GM13976 (cell line): Measurements from ENCODE around the gene FBP1.

ENCODE experiments used
- DNase-seq: peaks from one replicate; pipeline ENCODE4 v3.0.0; 2012; ENCODE audit warnings: low spot score
- CTCF ChIP-seq: IDR thresholded peaks from 2 replicates; pipeline ENCODE4 v1.5.1; 2012; ENCODE audit warnings: borderline replicate concordance, mild to moderate bottlenecking; ENCODE audit not compliant: insufficient read depth; ENCODE audit errors: extremely low read depth, missing control alignments, control extremely low read depth
- in situ Hi-C: fragments of 300-500 bp; cut with MboI; formaldehyde crosslinking; loops from one replicate; pipeline ENCODE4 v1.12.0; 2022; ENCODE audit warnings: low sequenced_read_pairs, mixed read lengths, inconsistent platforms; ENCODE audit not compliant: unreplicated experiment

Gene FBP1

GRCh38 chr9:94586814-94587213, 52.5 kb downstream of the FBP1 start:
- no peak for TF ChIP-seq CTCF
- no peak for DNase-seq
- in situ Hi-C loops, result no loop called here

GRCh38 chr9:94586316-94586715, 53.0 kb downstream of the FBP1 start:
- TF ChIP-seq CTCF, result no peak
- in situ Hi-C loops, result no loop called here

GRCh38 chr9:94584555-94584954, 54.8 kb downstream of the FBP1 start:
- no peak for TF ChIP-seq CTCF
- DNase-seq, result no peak
- in situ Hi-C loops, result no loop called here

More at GRCh38 chr9:94586316-94586715, 53.0 kb downstream of the FBP1 start:
- no peak for DNase-seq

- TF ChIP-seq CTCF, result no peak
These were observed 57.6 kb downstream of the FBP1 start for GRCh38 chr9:94581728-94582127.

GRCh38 chr9:94577571-94577970, 61.7 kb downstream of the FBP1 start:
- DNase-seq, result no peak
- TF ChIP-seq CTCF, result no peak
- in situ Hi-C loops, result no loop called here

More at GRCh38 chr9:94581728-94582127, 57.6 kb downstream of the FBP1 start:
- DNase-seq, result no peak
- in situ Hi-C loops, result no loop called here

- no peak for TF ChIP-seq CTCF
- no peak for DNase-seq
- in situ Hi-C loops, result no loop called here
These were observed 62.3 kb downstream of the FBP1 start for GRCh38 chr9:94577036-94577435.

GRCh38 chr9:94576131-94576530, 63.2 kb downstream of the FBP1 start:
- in situ Hi-C loops, result no loop called here
- no peak for DNase-seq
- TF ChIP-seq CTCF, result no peak
